Middle frontal gyrus (tissue), 1 donor: ENCODE results near the gene CDH16.
"Not testable (repeated sequence)": the region's sequence is repeated elsewhere in the genome, so short reads cannot be mapped to it uniquely, and the experiment has no call there.

Experiments
- DNase-seq: peaks from one replicate; pipeline ENCODE4 v3.0.0-alpha.2; 2015; ENCODE audit warnings: low spot score; ENCODE audit errors: extremely low spot score

CDH16 gene

GRCh38 chr16:66918803-66919568, at the start of gene CDH16:
Gene CDH16, minus strand, starts transcription at chr16:66918885. Its CDS starts 820 bp downstream, at chr16:66918065.
- no peak for DNase-seq

GRCh38 chr16:66964049-66964448, 45.4 kb upstream of the CDH16 start:
- DNase-seq: no peak

GRCh38 chr16:66961914-66962313, 43.2 kb upstream of the CDH16 start:
- DNase-seq: no peak

GRCh38 chr16:66961065-66961744, 42.5 kb upstream of the CDH16 start, which contains the start of gene CES3:
Gene CES3, plus strand, starts transcription at chr16:66961266. Its CDS starts 42 bp downstream, at chr16:66961308.
- DNase-seq: no peak

GRCh38 chr16:66960270-66960669, 41.6 kb upstream of the CDH16 start:
- DNase-seq: no peak

GRCh38 chr16:66959704-66960161, 41.0 kb upstream of the CDH16 start:
- DNase-seq: peak; percentile 16

GRCh38 chr16:66958857-66959703, 40.4 kb upstream of the CDH16 start:
- no peak for DNase-seq

- not testable (repeated sequence) for DNase-seq
These were observed 37.4 kb upstream of the CDH16 start for GRCh38 chr16:66956154-66956457.

- DNase-seq: not testable (repeated sequence)
These were observed 36.9 kb upstream of the CDH16 start for GRCh38 chr16:66955363-66956153.

GRCh38 chr16:66954097-66954659, 35.5 kb upstream of the CDH16 start:
- DNase-seq: peak; percentile 68

- DNase-seq: no peak
These were observed 34.9 kb upstream of the CDH16 start for GRCh38 chr16:66953462-66954096.

GRCh38 chr16:66952430-66953110, 33.9 kb upstream of the CDH16 start:
- no peak for DNase-seq

- no peak for DNase-seq
These were observed 32.5 kb upstream of the CDH16 start for GRCh38 chr16:66950971-66951790.

- no peak for DNase-seq
These were observed 31.8 kb upstream of the CDH16 start for GRCh38 chr16:66950437-66950836.

- DNase-seq: no peak
These were observed 30.8 kb upstream of the CDH16 start for GRCh38 chr16:66949472-66949871.

GRCh38 chr16:66948837-66949225, 30.1 kb upstream of the CDH16 start:
- no peak for DNase-seq

GRCh38 chr16:66948134-66948836, 29.6 kb upstream of the CDH16 start:
- no peak for DNase-seq
